M059J (cell line): Measurements from ENCODE around the gene IQCE. TPM values are rescaled to one million over a fixed set of nuclear protein-coding genes. Genes with fewer than 3 reads are reported as not detected.

ENCODE experiments used
- DNase-seq: peaks from one replicate; pipeline ENCODE4 v3.0.0-alpha.2; 2012; ENCODE audit warnings: low read depth
- total RNA-seq: library from RNA; depleted of rRNA; stranded (reverse); fragments of >200 nt; shearing (Covaris generic); gene quantifications from 2 replicates; pipeline ENCODE4 v1.2.3, GENCODE V29; 2014

Gene IQCE
- total RNA-seq, 1 experiment from 2014 or later, result 11.2 TPM

GRCh38 chr7:2614631-2615330, 56.0 kb downstream of the IQCE start:
- DNase-seq, result no peak

- no peak for DNase-seq
Observed at GRCh38 chr7:2616387-2617324, 57.9 kb downstream of the IQCE start.

GRCh38 chr7:2617325-2617905, 58.6 kb downstream of the IQCE start:
- no peak for DNase-seq

GRCh38 chr7:2619116-2619515, 60.3 kb downstream of the IQCE start:
- peak; percentile 52 for DNase-seq

- no peak for DNase-seq
Observed at GRCh38 chr7:2621061-2621828, 62.5 kb downstream of the IQCE start.

GRCh38 chr7:2621948-2622640, 63.3 kb downstream of the IQCE start:
- DNase-seq, result no peak

GRCh38 chr7:2622869-2623697, 64.3 kb downstream of the IQCE start:
- no peak for DNase-seq

GRCh38 chr7:2623698-2624014, 64.9 kb downstream of the IQCE start:
- DNase-seq, result no peak

- no peak for DNase-seq
Observed at GRCh38 chr7:2624293-2624886, 65.6 kb downstream of the IQCE start.

- DNase-seq, result peak; percentile 77
Observed at GRCh38 chr7:2626498-2627117, 67.8 kb downstream of the IQCE start.

- no peak for DNase-seq
Observed at GRCh38 chr7:2627258-2628129, 68.7 kb downstream of the IQCE start.

- DNase-seq, result no peak
Observed at GRCh38 chr7:2628130-2628482, 69.3 kb downstream of the IQCE start.

- no peak for DNase-seq
Observed at GRCh38 chr7:2628891-2629290, 70.1 kb downstream of the IQCE start.

GRCh38 chr7:2629746-2630681, 71.2 kb downstream of the IQCE start:
- DNase-seq, result peak; percentile 70

- DNase-seq, result peak; percentile 42
Observed at GRCh38 chr7:2631946-2632732, 73.4 kb downstream of the IQCE start, which contains the start of gene TTYH3. TTYH3 (plus strand) TSS chr7:2631986; CDS start chr7:2632156, 170 bp downstream.

GRCh38 chr7:2632733-2633537, 74.2 kb downstream of the IQCE start:
- DNase-seq, result peak; percentile 84
